Endothelial cell (in vitro differentiated cells): Measurements from ENCODE around the gene FIP1L1. TPM values are rescaled to one million over a fixed set of nuclear protein-coding genes. Genes with fewer than 3 reads are reported as not detected.

Experiments used
- DNase-seq: peaks from one replicate; pipeline ENCODE4 v3.0.0; 2021; ENCODE audit warnings: low spot score
- H3K27ac Mint-ChIP-seq: one replicate; pipeline ENCODE4 v1.8.0; 2021; ENCODE audit warnings: mixed read lengths, inconsistent platforms; ENCODE audit not compliant: unreplicated experiment
- H3K27me3 Mint-ChIP-seq: one replicate; pipeline ENCODE4 v1.8.0; 2021; ENCODE audit warnings: mild to moderate bottlenecking, moderate library complexity, mixed read lengths, inconsistent platforms; ENCODE audit not compliant: unreplicated experiment
- H3K36me3 Mint-ChIP-seq: one replicate; pipeline ENCODE4 v1.8.0; 2021; ENCODE audit warnings: mild to moderate bottlenecking, low read depth, mixed read lengths, inconsistent platforms; ENCODE audit not compliant: unreplicated experiment
- H3K4me1 Mint-ChIP-seq: one replicate; pipeline ENCODE4 v1.8.0; 2021; ENCODE audit warnings: mild to moderate bottlenecking, mixed read lengths, inconsistent platforms; ENCODE audit not compliant: unreplicated experiment
- H3K4me3 Mint-ChIP-seq: one replicate; pipeline ENCODE4 v1.8.0; 2021; ENCODE audit warnings: mild to moderate bottlenecking, mixed read lengths, inconsistent platforms; ENCODE audit not compliant: unreplicated experiment
- H3K9me3 Mint-ChIP-seq: one replicate; pipeline ENCODE4 v1.8.0; 2021; ENCODE audit warnings: mixed read lengths, inconsistent platforms; ENCODE audit not compliant: unreplicated experiment
- CTCF ChIP-seq: fragments of 200-600 bp; sonication (generic); IDR thresholded peaks from one replicate; pipeline ENCODE4 v1.5.0; 2021; ENCODE audit warnings: antibody characterized with exemption; ENCODE audit not compliant: unreplicated experiment
- total RNA-seq: library from RNA; stranded (reverse); fragmentation: NEBNext Ultra II Directional; extraction: Animal tissue kit (Norgen Biotek cat#: 25700); gene quantifications from one replicate; pipeline ENCODE4 v1.2.1, GENCODE V29; 2021; ENCODE audit not compliant: unreplicated experiment

FIP1L1 gene
- total RNA-seq, 1 donor from 2014 or later = 55.6 TPM

DNA sequence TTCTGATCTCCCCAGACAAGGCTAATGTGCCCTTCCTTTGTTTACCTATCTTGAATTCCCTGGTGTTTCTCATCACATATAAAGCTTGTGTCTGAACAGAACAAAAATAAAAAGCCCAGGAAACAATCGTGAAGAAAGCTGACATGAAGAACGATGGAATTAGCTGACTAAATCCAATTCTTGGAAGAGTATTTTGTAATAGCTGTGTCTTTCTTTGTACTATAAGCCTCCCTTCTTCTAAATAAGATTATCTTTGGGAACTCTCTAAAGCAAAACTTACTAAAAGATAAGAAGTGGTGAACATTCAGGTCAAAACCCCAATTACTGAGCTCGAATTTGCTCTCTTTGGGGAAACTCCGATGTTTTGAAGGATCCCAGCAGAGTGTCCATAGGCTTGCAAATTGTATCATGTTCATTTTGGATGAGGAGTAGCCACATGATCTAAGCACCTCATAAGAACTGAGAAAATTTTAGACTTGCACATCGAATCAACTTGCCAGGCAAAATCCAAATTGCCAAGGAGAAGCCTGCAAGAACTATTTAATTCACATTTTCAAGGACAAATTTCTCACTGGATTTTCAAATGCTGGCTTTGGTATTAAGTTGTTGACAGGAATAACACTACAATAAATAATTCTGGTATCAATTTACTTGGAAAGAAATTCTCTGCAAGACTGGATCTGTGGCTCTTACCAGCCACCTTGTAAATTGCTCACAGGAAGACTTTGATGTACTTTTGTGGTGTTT, 107.6 kb downstream of the FIP1L1 start:
- H3K9me3 Mint-ChIP-seq = no peaks in the 10 kb centered on the region
- no peak for TF ChIP-seq CTCF
- H3K4me1 Mint-ChIP-seq = no peaks in the 10 kb centered on the region
- peaks cover 13% of the 10 kb centered on the region for H3K36me3 Mint-ChIP-seq
- no peak for DNase-seq
- H3K27me3 Mint-ChIP-seq = no peaks in the 10 kb centered on the region
- H3K27ac Mint-ChIP-seq = no peak overlapping the region
- no peak overlapping the region for H3K4me3 Mint-ChIP-seq

GRCh38 chr4:53485658-53486040, 108.2 kb downstream of the FIP1L1 start:
- no peak for DNase-seq
- no peak for TF ChIP-seq CTCF
- Mint-ChIP-seq H3K9me3 (no peaks in the 10 kb centered on the region), H3K4me1 (no peaks in the 10 kb centered on the region), H3K27me3 (no peaks in the 10 kb centered on the region), H3K4me3 (no peak overlapping the region), H3K27ac (no peak overlapping the region), H3K36me3 (peaks cover 13% of the 10 kb centered on the region)

DNA sequence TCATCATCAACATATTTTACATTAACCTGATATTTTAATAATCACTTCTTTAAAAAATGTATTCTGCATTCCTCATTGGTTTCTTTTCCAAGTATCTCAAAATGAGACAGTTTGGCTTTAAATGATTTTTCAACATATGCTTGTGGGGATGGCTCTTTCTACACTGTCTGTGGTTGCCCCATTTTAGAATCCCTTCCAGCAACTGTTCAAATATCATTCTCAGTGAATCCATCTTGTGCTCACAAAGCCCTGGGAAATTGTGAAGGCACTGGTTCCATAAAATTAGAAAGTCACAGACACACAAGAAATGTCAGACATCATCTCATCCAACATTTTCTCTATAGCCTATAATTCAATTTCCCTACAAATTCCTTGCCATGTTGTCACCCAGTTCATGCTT, 110.3 kb downstream of the FIP1L1 start:
- no peak for TF ChIP-seq CTCF
- no peaks in the 10 kb centered on the region for H3K27me3 Mint-ChIP-seq
- DNase-seq = no peak
- H3K4me1 Mint-ChIP-seq = no peaks in the 10 kb centered on the region
- no peaks in the 10 kb centered on the region for H3K9me3 Mint-ChIP-seq
- no peak overlapping the region for H3K27ac Mint-ChIP-seq
- H3K4me3 Mint-ChIP-seq = no peak overlapping the region
- H3K36me3 Mint-ChIP-seq = peaks cover 17% of the 10 kb centered on the region

GRCh38 chr4:53489279-53489889, 111.9 kb downstream of the FIP1L1 start:
- Mint-ChIP-seq H3K4me1 (no peaks in the 10 kb centered on the region), H3K9me3 (no peaks in the 10 kb centered on the region), H3K27ac (no peak overlapping the region), H3K36me3 (peaks cover 17% of the 10 kb centered on the region), H3K27me3 (no peaks in the 10 kb centered on the region), H3K4me3 (no peak overlapping the region)
- no peak for DNase-seq
- no peak for TF ChIP-seq CTCF
